ENCODE results near the gene USHBP1. TPM values are rescaled to one million over a fixed set of nuclear protein-coding genes. Genes with fewer than 3 reads are reported as not detected.

Gene USHBP1
- total and polyA plus RNA-seq, 7 donors: 2.6 to 8.6 (median 3.7) TPM

- no peak overlapping the region for H3K4me3 ChIP-seq
- peaks cover 0 to 67% of the 10 kb centered on the region in 2 donors for H3K36me3 ChIP-seq (ENCODE audit: insufficient read depth in 1 of 2, low read depth in 1 of 2)
- H3K9me3 ChIP-seq: no peaks in the 10 kb centered on the region
- TF ChIP-seq, protein P1, sequence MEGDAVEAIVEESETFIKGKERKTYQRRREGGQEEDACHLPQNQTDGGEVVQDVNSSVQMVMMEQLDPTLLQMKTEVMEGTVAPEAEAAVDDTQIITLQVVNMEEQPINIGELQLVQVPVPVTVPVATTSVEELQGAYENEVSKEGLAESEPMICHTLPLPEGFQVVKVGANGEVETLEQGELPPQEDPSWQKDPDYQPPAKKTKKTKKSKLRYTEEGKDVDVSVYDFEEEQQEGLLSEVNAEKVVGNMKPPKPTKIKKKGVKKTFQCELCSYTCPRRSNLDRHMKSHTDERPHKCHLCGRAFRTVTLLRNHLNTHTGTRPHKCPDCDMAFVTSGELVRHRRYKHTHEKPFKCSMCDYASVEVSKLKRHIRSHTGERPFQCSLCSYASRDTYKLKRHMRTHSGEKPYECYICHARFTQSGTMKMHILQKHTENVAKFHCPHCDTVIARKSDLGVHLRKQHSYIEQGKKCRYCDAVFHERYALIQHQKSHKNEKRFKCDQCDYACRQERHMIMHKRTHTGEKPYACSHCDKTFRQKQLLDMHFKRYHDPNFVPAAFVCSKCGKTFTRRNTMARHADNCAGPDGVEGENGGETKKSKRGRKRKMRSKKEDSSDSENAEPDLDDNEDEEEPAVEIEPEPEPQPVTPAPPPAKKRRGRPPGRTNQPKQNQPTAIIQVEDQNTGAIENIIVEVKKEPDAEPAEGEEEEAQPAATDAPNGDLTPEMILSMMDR (IDR thresholded peaks at IDR 0.05): no peak
- no peaks in the 10 kb centered on the region for H3K4me1 ChIP-seq
- 89 to 95% (median 90%) methylated on average over 9 of the region's 9 CpGs for WGBS, 3 donors
- intact Hi-C loops (cut with DNase I): loop anchor here (5.0 to 10.0 kb wide), 2 partner anchors 57 to 80 kb away; partner anchors contain the start of gene ANKLE1 (in 1 of the 2)
- ATAC-seq (no peak), DNase-seq (no peak)
- no peaks in the 10 kb centered on the region for H3K27me3 ChIP-seq (ENCODE audit: insufficient read depth in 3 of 3, low read length in 2 of 3)
- no peak overlapping the region for H3K27ac ChIP-seq
These were observed 62.3 kb downstream of the USHBP1 start for GRCh38 chr19:17202249-17202648.

DNA sequence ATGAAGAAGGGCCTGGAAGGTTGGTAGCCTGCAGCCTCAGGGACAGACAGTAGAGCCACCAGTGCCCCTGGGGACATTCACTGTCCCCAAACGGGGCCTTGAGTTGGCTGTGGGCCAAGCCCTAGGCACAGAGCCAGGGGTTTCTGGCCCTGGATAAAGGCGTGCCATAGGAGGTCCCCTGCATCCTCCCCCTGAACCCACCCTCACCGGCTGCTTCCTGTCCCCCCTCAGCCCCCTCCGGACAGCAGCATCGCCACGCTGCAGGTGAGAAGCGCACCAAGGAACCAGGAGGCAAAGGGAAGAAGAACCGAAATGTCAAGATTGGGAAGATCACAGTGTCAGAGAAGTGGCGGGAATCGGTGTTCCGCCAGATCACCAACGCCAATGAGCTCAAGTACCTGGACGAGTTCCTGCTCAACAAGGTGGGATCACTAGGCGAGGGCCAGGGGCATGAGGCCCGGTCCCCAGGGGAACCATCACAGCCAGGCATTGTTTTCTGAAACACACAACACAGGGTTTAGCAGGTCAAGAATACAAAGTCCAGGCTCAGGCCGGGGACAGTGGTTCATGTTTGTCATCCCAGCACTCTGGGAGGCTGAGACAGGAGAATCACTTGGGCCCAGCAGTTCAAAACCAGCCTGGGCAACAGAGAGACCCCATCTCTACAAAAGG lies 64.0 kb downstream of the USHBP1 start:
- H3K4me3 ChIP-seq: no peak overlapping the region
- H3K4me1 ChIP-seq: no peaks in the 10 kb centered on the region
- intact Hi-C loops (cut with DNase I): loop anchor here (5.0 to 10.0 kb wide), 2 partner anchors 56 to 82 kb away; partner anchors contain the start of gene ANKLE1 (in 1 of the 2)
- TF ChIP-seq, protein P1 (IDR thresholded peaks at IDR 0.05): no peak
- DNase-seq (no peak), ATAC-seq (no peak)
- no peak overlapping the region for H3K27ac ChIP-seq
- H3K9me3 ChIP-seq: no peaks in the 10 kb centered on the region
- 86 to 87% (median 86%) methylated on average over 16 of the region's 16 CpGs for WGBS, 3 donors
- peaks cover 0 to 60% of the 10 kb centered on the region in 2 donors for H3K36me3 ChIP-seq (ENCODE audit: insufficient read depth in 1 of 2, low read depth in 1 of 2)
- no peaks in the 10 kb centered on the region for H3K27me3 ChIP-seq (ENCODE audit: insufficient read depth in 3 of 3, low read length in 2 of 3)

Other genes starting within 250 kb of the USHBP1 start
- 1 to 10 TPM; 3.2 to 9.9 (median 8.0) TPM for gene CPAMD8, start 237.9 kb downstream of the USHBP1 start, total RNA-seq
- 1 to 10 TPM; 4.5 to 9.8 (median 9.0) TPM for gene CPAMD8, start 237.9 kb downstream of the USHBP1 start, polyA plus RNA-seq
- gene HAUS8, start 189.3 kb downstream of the USHBP1 start, total RNA-seq: 1 to 10 TPM; 1.8 to 5.9 (median 3.6) TPM
- 1 to 10 TPM; 4.2 to 5.7 (median 5.0) TPM for gene HAUS8, start 189.3 kb downstream of the USHBP1 start, polyA plus RNA-seq
- gene MYO9B, start 189.0 kb downstream of the USHBP1 start, total RNA-seq: 10 to 100 TPM; 13.8 to 16.4 (median 14.5) TPM
- 10 to 100 TPM in 2 of 3 donors, 1 to 10 TPM in 1; 9.0 to 23.7 (median 18.9) TPM for gene MYO9B, start 189.0 kb downstream of the USHBP1 start, polyA plus RNA-seq
- 10 to 100 TPM; 25.5 to 41.2 (median 30.5) TPM for gene USE1, start 49.4 kb downstream of the USHBP1 start, total RNA-seq
- 10 to 100 TPM; 45.3 to 83.0 (median 57.1) TPM for gene USE1, start 49.4 kb downstream of the USHBP1 start, polyA plus RNA-seq
- 10 to 100 TPM; 15.6 to 20.8 (median 18.5) TPM for gene OCEL1, start 38.5 kb downstream of the USHBP1 start, total RNA-seq
- 10 to 100 TPM; 19.6 to 37.1 (median 24.0) TPM for gene OCEL1, start 38.5 kb downstream of the USHBP1 start, polyA plus RNA-seq
- gene NR2F6, start 18.8 kb downstream of the USHBP1 start, total RNA-seq: 10 to 100 TPM; 34.9 to 56.7 (median 41.1) TPM
- 10 to 100 TPM; 21.1 to 51.3 (median 27.9) TPM for gene NR2F6, start 18.8 kb downstream of the USHBP1 start, polyA plus RNA-seq
- 10 to 100 TPM; 70.0 to 97.0 (median 88.7) TPM for gene BABAM1, start 2.7 kb upstream of the USHBP1 start, total RNA-seq
- 100 to 1,000 TPM in 1 of 3 donors, 10 to 100 TPM in 2; 86.8 to 145 (median 92.9) TPM for gene BABAM1, start 2.7 kb upstream of the USHBP1 start, polyA plus RNA-seq
- gene ANKLE1, start 17.2 kb upstream of the USHBP1 start, total RNA-seq: under 1 TPM in 2 of 4 donors, not detected in 2; 0.13 to 0.26 TPM
- gene ANKLE1, start 17.2 kb upstream of the USHBP1 start, polyA plus RNA-seq: under 1 TPM; 0.07 to 0.20 (median 0.10) TPM
- gene ABHD8, start 38.7 kb upstream of the USHBP1 start, total RNA-seq: 10 to 100 TPM in 1 of 4 donors, 1 to 10 TPM in 3; 6.1 to 17.9 (median 7.6) TPM
- 10 to 100 TPM; 12.3 to 26.8 (median 15.0) TPM for gene ABHD8, start 38.7 kb upstream of the USHBP1 start, polyA plus RNA-seq
- 100 to 1,000 TPM; 105 to 217 (median 139) TPM for gene MRPL34, start 41.1 kb upstream of the USHBP1 start, total RNA-seq
- gene MRPL34, start 41.1 kb upstream of the USHBP1 start, polyA plus RNA-seq: 100 to 1,000 TPM; 330 to 558 (median 365) TPM
- 10 to 100 TPM; 21.5 to 35.4 (median 27.9) TPM for gene DDA1, start 44.8 kb upstream of the USHBP1 start, total RNA-seq
- 10 to 100 TPM; 47.2 to 90.4 (median 75.0) TPM for gene DDA1, start 44.8 kb upstream of the USHBP1 start, polyA plus RNA-seq
- gene ANO8, start 70.1 kb upstream of the USHBP1 start, total RNA-seq: 10 to 100 TPM; 11.8 to 14.3 (median 12.9) TPM
- gene ANO8, start 70.1 kb upstream of the USHBP1 start, polyA plus RNA-seq: 10 to 100 TPM in 1 of 3 donors, 1 to 10 TPM in 2; 1.5 to 13.0 (median 4.3) TPM
- gene GTPBP3, start 72.8 kb upstream of the USHBP1 start, total RNA-seq: 10 to 100 TPM in 3 of 4 donors, 1 to 10 TPM in 1; 9.6 to 11.0 (median 10.5) TPM
- 10 to 100 TPM in 1 of 3 donors, 1 to 10 TPM in 2; 6.2 to 16.5 (median 8.8) TPM for gene GTPBP3, start 72.8 kb upstream of the USHBP1 start, polyA plus RNA-seq
- 10 to 100 TPM; 16.0 to 23.7 (median 16.3) TPM for gene PLVAP, start 112.6 kb upstream of the USHBP1 start, total RNA-seq
- 10 to 100 TPM in 2 of 3 donors, 1 to 10 TPM in 1; 6.5 to 46.0 (median 14.5) TPM for gene PLVAP, start 112.6 kb upstream of the USHBP1 start, polyA plus RNA-seq
- under 1 TPM in 1 of 4 donors, not detected in 3; 0.51 TPM for gene CCDC194, start 129.5 kb upstream of the USHBP1 start, total RNA-seq
- under 1 TPM in 1 of 3 donors, not detected in 2; 0.13 TPM for gene CCDC194, start 129.5 kb upstream of the USHBP1 start, polyA plus RNA-seq
- gene BST2, start 140.9 kb upstream of the USHBP1 start, total RNA-seq: 10 to 100 TPM; 18.3 to 47.7 (median 33.5) TPM
- gene BST2, start 140.9 kb upstream of the USHBP1 start, polyA plus RNA-seq: 10 to 100 TPM; 29.8 to 40.8 (median 34.4) TPM
- gene MVB12A, start 155.3 kb upstream of the USHBP1 start, total RNA-seq: 10 to 100 TPM; 15.6 to 23.7 (median 18.9) TPM
- gene MVB12A, start 155.3 kb upstream of the USHBP1 start, polyA plus RNA-seq: 10 to 100 TPM; 29.4 to 79.7 (median 43.1) TPM
- under 1 TPM in 1 of 4 donors, not detected in 3; 0.39 TPM for gene TMEM221, start 183.9 kb upstream of the USHBP1 start, total RNA-seq
- under 1 TPM in 2 of 3 donors, not detected in 1; 0.04 to 0.25 TPM for gene TMEM221, start 183.9 kb upstream of the USHBP1 start, polyA plus RNA-seq
- gene NXNL1, start 196.2 kb upstream of the USHBP1 start, total RNA-seq: 1 to 10 TPM in 1 of 4 donors, under 1 TPM in 3; 0.43 to 1.0 (median 0.72) TPM
- under 1 TPM in 2 of 3 donors, not detected in 1; 0.14 to 0.64 TPM for gene NXNL1, start 196.2 kb upstream of the USHBP1 start, polyA plus RNA-seq
- gene SLC27A1, start 205.8 kb upstream of the USHBP1 start, total RNA-seq: 10 to 100 TPM; 18.4 to 40.1 (median 27.9) TPM
- 10 to 100 TPM; 11.8 to 30.6 (median 24.1) TPM for gene SLC27A1, start 205.8 kb upstream of the USHBP1 start, polyA plus RNA-seq
- gene PGLS, start 246.9 kb upstream of the USHBP1 start, total RNA-seq: 10 to 100 TPM; 14.8 to 17.3 (median 16.3) TPM
- gene PGLS, start 246.9 kb upstream of the USHBP1 start, polyA plus RNA-seq: 10 to 100 TPM; 11.7 to 53.5 (median 18.3) TPM